HCT116 (cell line): ENCODE results near the gene PRR35.

Experiments used
- CEBPB ChIP-seq: IDR thresholded peaks from 2 replicates; pipeline ENCODE4 v1.6.1; 2012; ENCODE audit warnings: low read depth
- EZH2 ChIP-seq: fragments of 200-600 bp; sonication (generic); IDR thresholded peaks from 2 replicates; pipeline ENCODE4 v1.6.1; 2017; ENCODE audit warnings: antibody characterized with exemption, mixed run types
- EZH2phosphoT487 ChIP-seq: fragments of 200-600 bp; IDR thresholded peaks from 2 replicates; pipeline ENCODE4 v1.6.1; 2018; ENCODE audit warnings: antibody characterized with exemption, borderline replicate concordance
- POLR2A ChIP-seq: IDR thresholded peaks from 2 replicates; pipeline ENCODE4 v1.7.0; 2011; ENCODE audit warnings: borderline replicate concordance; ENCODE audit not compliant: insufficient read depth, insufficient read length; ENCODE audit errors: extremely low read depth
- POLR2AphosphoS5 ChIP-seq: IDR thresholded peaks from 2 replicates; pipeline ENCODE4 v1.6.1; 2011; ENCODE audit warnings: mild to moderate bottlenecking, low read depth, low read length, moderate library complexity
- SP1 ChIP-seq: IDR thresholded peaks from 2 replicates; pipeline ENCODE4 v1.6.1; 2012; ENCODE audit warnings: low read depth
- ZFX ChIP-seq: fragments of 450-650 bp; IDR thresholded peaks from 2 replicates; pipeline ENCODE4 v1.6.1; 2017
- ZNF274 ChIP-seq: fragments of 200-500 bp; sonication (Bioruptor generic); IDR thresholded peaks from 2 replicates; pipeline ENCODE4 v1.6.1; 2014; ENCODE audit warnings: mild to moderate bottlenecking, low read depth, low read length, inconsistent platforms
- TF ChIP-seq, protein P1 (sequence below), 3 experiments: fragments of 200-600 bp in 1 of 3; sonication (generic) in 1 of 3; IDR thresholded peaks in 2 of 3; conservative IDR thresholded peaks in 1 of 3; 2 replicates each; pipeline ENCODE4 v1.5.1; 2012 to 2017; ENCODE audit warnings: low read depth in 2 of 3, low read length in 2 of 3, antibody characterized with exemption in 1 of 3, borderline replicate concordance in 1 of 3, control low read depth in 1 of 3, mild to moderate bottlenecking in 1 of 3, mixed read lengths in 1 of 3, mixed run types in 1 of 3, moderate library complexity in 1 of 3; ENCODE audit not compliant: insufficient read depth in 1 of 3

GRCh38 chr16:539901-540530, 20.2 kb upstream of the PRR35 start:
- TF ChIP-seq ZNF274 (no peak), ZFX (no peak), EZH2phosphoT487 (no peak), POLR2A (no peak), EZH2 (no peak), CEBPB (no peak), POLR2AphosphoS5 (no peak), SP1 (no peak)
- TF ChIP-seq, protein P1, sequence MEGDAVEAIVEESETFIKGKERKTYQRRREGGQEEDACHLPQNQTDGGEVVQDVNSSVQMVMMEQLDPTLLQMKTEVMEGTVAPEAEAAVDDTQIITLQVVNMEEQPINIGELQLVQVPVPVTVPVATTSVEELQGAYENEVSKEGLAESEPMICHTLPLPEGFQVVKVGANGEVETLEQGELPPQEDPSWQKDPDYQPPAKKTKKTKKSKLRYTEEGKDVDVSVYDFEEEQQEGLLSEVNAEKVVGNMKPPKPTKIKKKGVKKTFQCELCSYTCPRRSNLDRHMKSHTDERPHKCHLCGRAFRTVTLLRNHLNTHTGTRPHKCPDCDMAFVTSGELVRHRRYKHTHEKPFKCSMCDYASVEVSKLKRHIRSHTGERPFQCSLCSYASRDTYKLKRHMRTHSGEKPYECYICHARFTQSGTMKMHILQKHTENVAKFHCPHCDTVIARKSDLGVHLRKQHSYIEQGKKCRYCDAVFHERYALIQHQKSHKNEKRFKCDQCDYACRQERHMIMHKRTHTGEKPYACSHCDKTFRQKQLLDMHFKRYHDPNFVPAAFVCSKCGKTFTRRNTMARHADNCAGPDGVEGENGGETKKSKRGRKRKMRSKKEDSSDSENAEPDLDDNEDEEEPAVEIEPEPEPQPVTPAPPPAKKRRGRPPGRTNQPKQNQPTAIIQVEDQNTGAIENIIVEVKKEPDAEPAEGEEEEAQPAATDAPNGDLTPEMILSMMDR (IDR thresholded peaks at IDR 0.05 in 2 of 3, conservative IDR thresholded peaks at IDR 0.05 in 1 of 3; ENCODE audit: borderline replicate concordance in 1 of 3, insufficient read depth in 1 of 3, low read depth in 2 of 3, low read length in 2 of 3): no peak
